SK-N-SH (cell line): ENCODE data around the gene DDR1.

Experiments
- CTCF ChIP-seq: fragments of 200-600 bp; sonication (generic); IDR thresholded peaks from 2 replicates; pipeline ENCODE4 v1.6.1; 2017; ENCODE audit warnings: antibody characterized with exemption, mild to moderate bottlenecking, moderate library complexity
- ELF1 ChIP-seq: IDR thresholded peaks from 2 replicates; pipeline ENCODE4 v1.4.0; 2012
- JUND ChIP-seq: IDR thresholded peaks from 2 replicates; pipeline ENCODE4 v1.4.0; 2012
- POLR2AphosphoS5 ChIP-seq: IDR thresholded peaks from 2 replicates; pipeline ENCODE4 v1.6.1; 2012; ENCODE audit warnings: low read depth, low read length
- SIN3A ChIP-seq: IDR thresholded peaks from 2 replicates; pipeline ENCODE4 v1.6.1; 2012; ENCODE audit warnings: low read depth, mild to moderate bottlenecking, low read length, moderate library complexity, borderline replicate concordance
- TAF1 ChIP-seq: IDR thresholded peaks from 2 replicates; pipeline ENCODE4 v1.6.1; 2012; ENCODE audit warnings: low read depth, mild to moderate bottlenecking, low read length, moderate library complexity, borderline replicate concordance
- TEAD4 ChIP-seq: IDR thresholded peaks from 2 replicates; pipeline ENCODE4 v1.4.0; 2012; ENCODE audit warnings: mild to moderate bottlenecking, borderline replicate concordance; ENCODE audit not compliant: insufficient read depth

GRCh38 chr6:30881392-30882203 lies 2.7 kb upstream of the DDR1 start:
- no peak for TF ChIP-seq SIN3A
- no peak for TF ChIP-seq CTCF
- TF ChIP-seq TEAD4, result no peak
- TF ChIP-seq TAF1, result no peak
- TF ChIP-seq ELF1, result no peak
- no peak for TF ChIP-seq POLR2AphosphoS5
- TF ChIP-seq JUND, result no peak
